HepG2 (cell line): ENCODE results near the gene PCGF3. TPM values are rescaled to one million over a fixed set of nuclear protein-coding genes. Genes with fewer than 3 reads are reported as not detected.

Experiments used
- AGO2 ChIP-seq: fragments of 200-400 bp; formaldehyde crosslinking; optimal IDR thresholded peaks from 2 replicates; pipeline ENCODE3; 2017; ENCODE audit warnings: mild to moderate bottlenecking, low read depth, low read length, moderate library complexity
- DRAP1 ChIP-seq: IDR thresholded peaks from 2 replicates; pipeline ENCODE4 v1.6.1; 2016; ENCODE audit warnings: missing genetic modification reagents, missing compliant biosample characterization
- HBP1 ChIP-seq: IDR thresholded peaks from 2 replicates; pipeline ENCODE4 v1.6.1; 2016; ENCODE audit warnings: low read depth, control low read depth
- HOXA5 ChIP-seq: sonication (generic); formaldehyde crosslinking; IDR thresholded peaks from 2 replicates; pipeline ENCODE4 v1.4.0; 2020; ENCODE audit warnings: missing genetic modification reagents
- IRF1 ChIP-seq: sonication (generic); formaldehyde crosslinking; IDR thresholded peaks from 2 replicates; pipeline ENCODE4 v1.4.0; 2020; ENCODE audit warnings: low read depth, mild to moderate bottlenecking, missing genetic modification reagents
- KAT2B ChIP-seq: fragments of 150-350 bp; IDR thresholded peaks from 2 replicates; pipeline ENCODE4 v1.6.1; 2014; ENCODE audit warnings: low read depth, low read length, borderline replicate concordance
- MAFK ChIP-seq, 2 experiments: IDR thresholded peaks in 1 of 2; conservative IDR thresholded peaks in 1 of 2; 2 replicates each; pipeline ENCODE4 v1.6.1; 2011; ENCODE audit warnings: improper control_type of control experiment in 2 of 2, low read length in 2 of 2
- MXD3 ChIP-seq: IDR thresholded peaks from 2 replicates; pipeline ENCODE4 v1.6.1; 2016; ENCODE audit warnings: mild to moderate bottlenecking, missing biosample characterization, missing genetic modification reagents
- POLR2AphosphoS2 ChIP-seq: IDR thresholded peaks from 2 replicates; pipeline ENCODE4 v1.6.1; 2011; ENCODE audit warnings: low read depth, low read length, improper control_type of control experiment
- REPIN1 ChIP-seq: sonication (generic); formaldehyde crosslinking; IDR thresholded peaks from 2 replicates; pipeline ENCODE4 v1.8.0; 2022; ENCODE audit warnings: missing genetic modification reagents, low read depth, mild to moderate bottlenecking, borderline replicate concordance
- ZBTB39 ChIP-seq: sonication (generic); formaldehyde crosslinking; IDR thresholded peaks from 2 replicates; pipeline ENCODE4 v1.5.0; 2020; ENCODE audit warnings: missing genetic modification reagents
- ZNF318 ChIP-seq: sonication (generic); formaldehyde crosslinking; IDR thresholded peaks from 2 replicates; pipeline ENCODE4 v1.4.0; 2020; ENCODE audit warnings: mild to moderate bottlenecking, missing genetic modification reagents
- ZNF670 ChIP-seq: sonication (generic); formaldehyde crosslinking; IDR thresholded peaks from 2 replicates; pipeline ENCODE4 v1.8.0; 2022; ENCODE audit warnings: mild to moderate bottlenecking, missing genetic modification reagents, borderline replicate concordance
- ZNF850 ChIP-seq: sonication (generic); formaldehyde crosslinking; conservative IDR thresholded peaks from 2 replicates; pipeline ENCODE4 v1.9.0; 2021; ENCODE audit warnings: mild to moderate bottlenecking, missing genetic modification reagents
- polyA plus RNA-seq, 8 experiments: library from polyadenylated mRNA; depleted of rRNA in 3 of 8; stranded (reverse) in 7 of 8; unstranded in 1 of 8; fragments of >200 nt; fragmentation: Illumina TruSeq in 4 of 8; extraction: Trizol in 4 of 8; gene quantifications; 2 replicates each; pipeline versions ENCODE4 v1.2.1 to v1.2.3, GENCODE V29; 2011 to 2016; ENCODE audit warnings: low read depth in 4 of 8, missing spikeins in 1 of 8, mixed read lengths in 1 of 8; ENCODE audit not compliant: insufficient read depth in 1 of 8
- total RNA-seq, 5 experiments: library from RNA; depleted of rRNA; stranded (reverse); fragments of >200 nt; fragmentation: Illumina TruSeq; extraction: Trizol; gene quantifications; 2 replicates each; pipeline ENCODE4 v1.2.3, GENCODE V29; 2016; ENCODE audit warnings: low read depth in 1 of 5

Gene PCGF3
- total and polyA plus RNA-seq, 2 of the 13 experiments (the other 11 are each of a cell fraction or from before 2014, with no cell fraction given), result 28.6 to 66.2 TPM

GRCh38 chr4:781493-782216, 76.0 kb downstream of the PCGF3 start (continued):
- TF ChIP-seq POLR2AphosphoS2 (peak; percentile 85), DRAP1 (CRISPR knock-in tag) (peak; percentile 70; the same call in 1 of the 2 replicates), AGO2 (peak; percentile 85), HOXA5 (peak; percentile 75), MAFK (conservative IDR thresholded peaks at IDR 0.05 in 1 of 2, IDR thresholded peaks at IDR 0.05 in 1 of 2; ENCODE audit: low read length in 2 of 2) (no peak; a peak in 1 of 4 replicates), ZNF850 (CRISPR knock-in tag) (no peak), ZNF670 (peak; percentile 74; the same call in 1 of the 2 replicates), IRF1 (CRISPR knock-in tag) (0 out of 2 replicates have a peak, but pooled peaks have one; percentile 47), ZNF318 (CRISPR knock-in tag) (no peak), HBP1 (CRISPR knock-in tag) (0 out of 2 replicates have a peak, but pooled peaks have one; percentile 34), REPIN1 (CRISPR knock-in tag) (peak; percentile 33; the same call in 1 of the 2 replicates), KAT2B (no peak), MXD3 (CRISPR knock-in tag) (peak; percentile 27; the same call in 1 of the 2 replicates), ZBTB39 (0 out of 2 replicates have a peak, but pooled peaks have one; percentile 58)
